ENCODE measurements around the gene MAP2. TPM values are rescaled to one million over a fixed set of nuclear protein-coding genes. Genes with fewer than 3 reads are reported as not detected.

The MAP2 gene
- polyA plus RNA-seq, 1 donor (not counting 4 experiments of a cell fraction or from before 2014, with no cell fraction given), result 16.2 TPM

DNA sequence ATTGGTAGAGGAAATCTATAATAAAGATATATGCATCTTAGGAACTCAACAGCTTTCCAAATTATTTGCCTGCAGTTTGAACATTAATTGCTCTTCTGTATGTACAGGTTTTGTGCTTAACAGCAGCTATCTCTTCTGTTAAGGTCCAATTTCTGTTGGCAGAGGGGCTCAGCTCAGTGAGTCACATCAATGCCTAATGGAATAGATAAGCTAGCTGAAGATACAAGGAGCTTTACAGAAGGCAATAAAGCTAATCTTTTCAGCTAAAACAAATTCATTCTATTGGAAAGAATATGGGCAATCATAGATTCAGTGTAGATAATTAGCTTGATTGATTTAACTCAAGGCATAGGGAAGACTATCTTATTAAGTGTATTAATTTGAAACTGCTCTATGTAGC lies 289.4 kb downstream of the MAP2 start:
- dilution Hi-C loops (cut with MboI; ENCODE audit: extremely low pct_ligation_motif_present, low sequenced_read_pairs), result no loop called here
- no peaks in the 10 kb centered on the region for H3K4me1 ChIP-seq (ENCODE audit: control insufficient read depth, extremely low read depth, insufficient read depth, low read length)
- H4K20me1 ChIP-seq (ENCODE audit: control insufficient read depth, extremely low read depth, insufficient read depth, low read length), result no peaks in the 10 kb centered on the region
- H3K27me3 ChIP-seq (ENCODE audit: control insufficient read depth, extremely low read depth, insufficient read depth, low read length), result no peaks in the 10 kb centered on the region
- no peak overlapping the region for H3K9ac ChIP-seq (ENCODE audit: control insufficient read depth, extremely low read depth, insufficient read depth, low read length)
- no peaks in the 10 kb centered on the region for H3K79me2 ChIP-seq (ENCODE audit: control insufficient read depth, insufficient read depth, low read length)
- no peaks in the 10 kb centered on the region for H3K36me3 ChIP-seq (ENCODE audit: control insufficient read depth in 2 of 2, extremely low read depth in 1 of 2, insufficient read depth in 2 of 2, low read length in 2 of 2)
- FAIRE-seq (no peak), DNase-seq (ENCODE audit: low read depth, low spot score) (no peak)
- H3K4me3 ChIP-seq (ENCODE audit: control insufficient read depth in 2 of 3, extremely low read depth in 1 of 3, insufficient read depth in 2 of 3, low read depth in 1 of 3, low read length in 3 of 3), result no peak overlapping the region
- no peaks in the 10 kb centered on the region for H3K9me3 ChIP-seq (ENCODE audit: control insufficient read depth, low read depth, low read length)
- TF ChIP-seq CTCF (optimal IDR thresholded peaks at IDR 0.05 in 1 of 3, IDR thresholded peaks at IDR 0.05 in 1 of 3, conservative IDR thresholded peaks at IDR 0.05 in 1 of 3; ENCODE audit: extremely low read depth in 1 of 3, insufficient read depth in 2 of 3, low read length in 3 of 3) (no peak), EZH2 (IDR thresholded peaks at IDR 0.05; ENCODE audit: low read length) (no peak)
- H3K4me2 ChIP-seq (ENCODE audit: control insufficient read depth, extremely low read depth, insufficient read depth, low read depth, low read length), result no peak overlapping the region
- no peak overlapping the region for H3K27ac ChIP-seq (ENCODE audit: control insufficient read depth, insufficient read depth, low read length)
- no peaks in the 10 kb centered on the region for H3K9me1 ChIP-seq (ENCODE audit: control insufficient read depth, extremely low read depth, insufficient read depth, low read length)
- no peak overlapping the region for H2AFZ ChIP-seq (ENCODE audit: control insufficient read depth, low read length)

GRCh38 chr2:209719034-209719433 lies 295.2 kb downstream of the MAP2 start:
- no peaks in the 10 kb centered on the region for H3K9me3 ChIP-seq (ENCODE audit: control insufficient read depth, low read depth, low read length)
- H3K79me2 ChIP-seq (ENCODE audit: control insufficient read depth, insufficient read depth, low read length), result no peaks in the 10 kb centered on the region
- peak; percentile 9 for DNase-seq (ENCODE audit: low read depth, low spot score)
- no peak for TF ChIP-seq EZH2 (IDR thresholded peaks at IDR 0.05; ENCODE audit: low read length)
- no peak for TF ChIP-seq CTCF (optimal IDR thresholded peaks at IDR 0.05 in 1 of 3, IDR thresholded peaks at IDR 0.05 in 1 of 3, conservative IDR thresholded peaks at IDR 0.05 in 1 of 3; ENCODE audit: extremely low read depth in 1 of 3, insufficient read depth in 2 of 3, low read length in 3 of 3)
- dilution Hi-C loops (cut with MboI; ENCODE audit: extremely low pct_ligation_motif_present, low sequenced_read_pairs), result no loop called here
- H3K4me3 ChIP-seq (ENCODE audit: control insufficient read depth in 2 of 3, extremely low read depth in 1 of 3, insufficient read depth in 2 of 3, low read depth in 1 of 3, low read length in 3 of 3), result no peak overlapping the region
- H3K9me1 ChIP-seq (ENCODE audit: control insufficient read depth, extremely low read depth, insufficient read depth, low read length), result no peaks in the 10 kb centered on the region
- H3K36me3 ChIP-seq (ENCODE audit: control insufficient read depth in 2 of 2, extremely low read depth in 1 of 2, insufficient read depth in 2 of 2, low read length in 2 of 2), result peaks cover 0 to 1% of the 10 kb centered on the region in 2 experiments
- no peak overlapping the region for H3K9ac ChIP-seq (ENCODE audit: control insufficient read depth, extremely low read depth, insufficient read depth, low read length)
- H2AFZ ChIP-seq (ENCODE audit: control insufficient read depth, low read length), result peak overlapping the region; percentile 27
- peaks cover 16% of the 10 kb centered on the region for H3K4me1 ChIP-seq (ENCODE audit: control insufficient read depth, extremely low read depth, insufficient read depth, low read length)
- H4K20me1 ChIP-seq (ENCODE audit: control insufficient read depth, extremely low read depth, insufficient read depth, low read length), result no peaks in the 10 kb centered on the region
- no peak overlapping the region for H3K27ac ChIP-seq (ENCODE audit: control insufficient read depth, insufficient read depth, low read length)
- H3K27me3 ChIP-seq (ENCODE audit: control insufficient read depth, extremely low read depth, insufficient read depth, low read length), result no peaks in the 10 kb centered on the region
- FAIRE-seq, result peak; percentile 26
- peak overlapping the region; percentile 17 for H3K4me2 ChIP-seq (ENCODE audit: control insufficient read depth, extremely low read depth, insufficient read depth, low read depth, low read length)
